Measurements from ENCODE around the gene NR3C2.

The NR3C2 gene

GRCh38 chr4:148366251-148366650 is 76.0 kb downstream of the NR3C2 start:
- no peak for TF ChIP-seq CTCF (IDR thresholded peaks at IDR 0.05)

GRCh38 chr4:148364525-148364924 is 77.7 kb downstream of the NR3C2 start:
- no peak for TF ChIP-seq CTCF (IDR thresholded peaks at IDR 0.05)

GRCh38 chr4:148359769-148360168 is 82.4 kb downstream of the NR3C2 start:
- no peak for TF ChIP-seq CTCF (IDR thresholded peaks at IDR 0.05)

- TF ChIP-seq CTCF (IDR thresholded peaks at IDR 0.05) = no peak
Observed at GRCh38 chr4:148355442-148356123, 86.6 kb downstream of the NR3C2 start.

- TF ChIP-seq CTCF (IDR thresholded peaks at IDR 0.05) = no peak
Observed at GRCh38 chr4:148354186-148354585, 88.0 kb downstream of the NR3C2 start.

GRCh38 chr4:148353571-148353970 is 88.6 kb downstream of the NR3C2 start:
- TF ChIP-seq CTCF (IDR thresholded peaks at IDR 0.05) = no peak

- no peak for TF ChIP-seq CTCF (IDR thresholded peaks at IDR 0.05)
Observed at GRCh38 chr4:148349153-148349552, 93.1 kb downstream of the NR3C2 start.

GRCh38 chr4:148346657-148347056 is 95.6 kb downstream of the NR3C2 start:
- no peak for TF ChIP-seq CTCF (IDR thresholded peaks at IDR 0.05)
